ENCODE data around the gene PDCD6IP.
"Not testable (repeated sequence)": the region's sequence is repeated elsewhere in the genome, so short reads cannot be mapped to it uniquely, and the experiment has no call there.

PDCD6IP gene, protein sequence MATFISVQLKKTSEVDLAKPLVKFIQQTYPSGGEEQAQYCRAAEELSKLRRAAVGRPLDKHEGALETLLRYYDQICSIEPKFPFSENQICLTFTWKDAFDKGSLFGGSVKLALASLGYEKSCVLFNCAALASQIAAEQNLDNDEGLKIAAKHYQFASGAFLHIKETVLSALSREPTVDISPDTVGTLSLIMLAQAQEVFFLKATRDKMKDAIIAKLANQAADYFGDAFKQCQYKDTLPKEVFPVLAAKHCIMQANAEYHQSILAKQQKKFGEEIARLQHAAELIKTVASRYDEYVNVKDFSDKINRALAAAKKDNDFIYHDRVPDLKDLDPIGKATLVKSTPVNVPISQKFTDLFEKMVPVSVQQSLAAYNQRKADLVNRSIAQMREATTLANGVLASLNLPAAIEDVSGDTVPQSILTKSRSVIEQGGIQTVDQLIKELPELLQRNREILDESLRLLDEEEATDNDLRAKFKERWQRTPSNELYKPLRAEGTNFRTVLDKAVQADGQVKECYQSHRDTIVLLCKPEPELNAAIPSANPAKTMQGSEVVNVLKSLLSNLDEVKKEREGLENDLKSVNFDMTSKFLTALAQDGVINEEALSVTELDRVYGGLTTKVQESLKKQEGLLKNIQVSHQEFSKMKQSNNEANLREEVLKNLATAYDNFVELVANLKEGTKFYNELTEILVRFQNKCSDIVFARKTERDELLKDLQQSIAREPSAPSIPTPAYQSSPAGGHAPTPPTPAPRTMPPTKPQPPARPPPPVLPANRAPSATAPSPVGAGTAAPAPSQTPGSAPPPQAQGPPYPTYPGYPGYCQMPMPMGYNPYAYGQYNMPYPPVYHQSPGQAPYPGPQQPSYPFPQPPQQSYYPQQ

GRCh38 chr3:33798418-33799201 is at the start of gene PDCD6IP:
PDCD6IP (plus strand) TSS chr3:33798630; CDS start chr3:33798729, 99 bp downstream.
- DNase-seq (ENCODE audit: low spot score): peak; percentile 94

DNA sequence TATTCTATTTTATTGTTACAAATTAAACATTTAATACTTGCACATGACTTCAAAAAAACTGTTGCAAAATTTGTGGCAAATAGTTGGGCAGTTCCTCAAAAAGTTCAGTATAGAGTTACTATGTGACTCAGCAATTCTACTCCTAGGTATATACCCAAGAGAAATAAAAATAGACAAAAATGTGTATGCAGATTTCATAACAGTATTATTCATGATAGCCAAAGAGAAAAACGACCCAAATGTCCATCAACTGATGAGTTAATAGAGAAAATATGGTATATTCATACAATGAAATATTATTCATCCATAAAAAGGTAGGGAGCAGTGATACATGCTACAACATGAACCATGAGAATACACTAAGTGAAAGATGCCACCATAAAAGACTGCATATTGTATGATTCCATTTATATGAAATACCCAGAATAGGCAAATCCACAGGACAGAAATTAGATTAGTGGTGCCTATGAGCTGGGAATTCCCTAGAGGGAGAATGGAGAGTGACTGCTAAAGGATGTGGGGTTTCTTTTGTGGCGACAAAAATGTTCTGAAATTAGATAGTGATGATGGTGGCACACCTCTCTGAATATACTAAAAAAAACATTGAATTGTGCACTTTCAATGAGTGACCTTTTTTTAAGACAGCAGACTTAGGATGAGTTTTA is 48.8 kb upstream of the PDCD6IP start:
- DNase-seq (ENCODE audit: low spot score): no peak

DNA sequence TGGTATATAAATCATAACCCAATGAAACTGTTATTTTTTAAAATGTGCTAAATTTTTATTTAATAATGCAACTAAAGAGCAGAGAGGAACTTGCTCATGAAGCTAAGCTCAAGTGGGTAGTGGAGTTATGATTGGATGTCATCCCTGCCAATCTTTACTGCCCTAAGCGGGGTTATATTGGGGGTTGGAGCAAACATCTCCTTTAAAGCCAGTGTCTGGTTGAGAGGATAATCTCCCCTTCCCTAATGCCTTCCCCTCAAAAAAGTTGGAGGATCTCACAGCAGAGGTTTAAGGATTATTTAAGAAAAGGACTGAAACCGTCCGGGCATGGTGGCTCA is 48.2 kb upstream of the PDCD6IP start:
- DNase-seq (ENCODE audit: low spot score): no peak

- DNase-seq (ENCODE audit: low spot score): no peak
Measured at GRCh38 chr3:33751336-33751735, 47.1 kb upstream of the PDCD6IP start.

- not testable (repeated sequence) for DNase-seq (ENCODE audit: low spot score)
Measured at GRCh38 chr3:33754391-33754790, 44.0 kb upstream of the PDCD6IP start.

- DNase-seq (ENCODE audit: low spot score): no peak
Measured at GRCh38 chr3:33758281-33758680, 40.1 kb upstream of the PDCD6IP start.

DNA sequence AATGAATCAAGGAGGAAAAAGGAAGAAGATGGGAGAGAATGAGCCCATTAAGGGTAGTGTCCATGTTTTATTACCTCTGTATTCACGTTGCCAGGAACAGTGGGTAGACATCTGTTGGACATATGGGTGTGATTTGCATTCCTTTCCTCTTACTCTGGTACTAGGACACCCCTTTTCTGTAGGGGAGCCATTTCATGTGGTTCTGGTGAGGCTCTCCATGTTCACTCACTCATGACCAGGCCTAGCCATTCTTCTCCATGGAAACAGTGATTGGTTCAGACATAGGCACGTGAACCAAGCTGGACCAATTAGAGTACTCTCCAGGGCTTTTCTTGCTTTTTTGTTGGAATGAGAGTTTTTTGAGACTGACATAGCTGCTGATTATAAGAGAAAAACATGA is 39.6 kb upstream of the PDCD6IP start:
- no peak for DNase-seq (ENCODE audit: low spot score)

DNA sequence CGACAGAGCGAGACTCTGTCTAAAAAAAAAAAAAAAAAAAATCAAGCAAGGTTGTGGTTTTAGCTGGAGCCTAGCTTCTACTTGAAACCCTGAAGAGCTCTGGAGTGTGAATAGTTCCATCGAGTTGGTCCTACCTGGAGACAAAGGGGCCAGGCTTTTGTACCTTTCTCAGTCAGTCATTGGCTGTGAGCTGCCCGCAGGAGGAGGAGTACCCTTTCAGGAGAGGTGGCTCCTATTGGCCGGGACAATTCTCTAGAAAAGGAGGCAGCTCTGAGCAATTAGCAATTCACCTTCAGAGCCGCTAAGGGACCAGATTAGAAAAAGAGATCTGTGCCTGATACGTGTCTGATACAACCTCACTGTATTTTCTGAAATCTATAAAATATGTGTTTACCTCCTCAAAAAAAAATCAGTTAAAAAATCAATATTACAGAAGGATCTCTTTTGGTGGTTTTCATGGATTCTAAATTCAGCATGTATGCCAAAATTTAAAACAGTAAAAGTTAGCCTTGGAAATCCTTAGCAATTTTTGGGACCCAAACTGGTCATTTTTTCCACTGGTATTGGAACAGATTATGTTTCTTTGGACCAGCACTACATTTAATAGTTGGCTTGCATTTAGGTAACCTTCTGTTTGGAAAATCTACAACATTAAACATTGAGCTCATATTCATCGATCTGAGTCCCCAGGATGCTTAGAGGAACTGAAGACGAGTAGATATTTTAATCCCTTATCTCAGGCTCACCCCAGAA is 29.7 kb upstream of the PDCD6IP start:
- DNase-seq (ENCODE audit: low spot score): no peak

GRCh38 chr3:33773637-33774036 is 24.8 kb upstream of the PDCD6IP start:
- no peak for DNase-seq (ENCODE audit: low spot score)

DNA sequence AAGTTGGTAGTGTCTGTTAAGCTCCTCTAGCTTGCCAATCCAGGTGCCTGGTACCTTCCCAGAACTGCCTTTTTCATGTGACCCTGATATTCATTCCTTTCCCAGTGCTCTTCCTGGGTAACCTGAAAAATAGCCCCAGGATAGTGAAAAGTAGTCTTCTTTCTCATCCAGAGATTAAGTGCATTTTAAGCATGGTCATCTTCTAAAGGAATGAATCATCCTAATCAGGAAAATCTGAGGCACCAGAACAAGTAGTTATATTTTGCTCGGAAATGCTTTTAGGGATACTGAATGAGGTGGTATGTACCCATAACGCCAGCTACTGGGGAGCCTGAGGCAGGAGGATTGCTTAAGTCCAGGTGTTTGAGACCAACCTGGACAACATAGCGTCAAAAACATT is 23.1 kb upstream of the PDCD6IP start:
- no peak for DNase-seq (ENCODE audit: low spot score)

DNA sequence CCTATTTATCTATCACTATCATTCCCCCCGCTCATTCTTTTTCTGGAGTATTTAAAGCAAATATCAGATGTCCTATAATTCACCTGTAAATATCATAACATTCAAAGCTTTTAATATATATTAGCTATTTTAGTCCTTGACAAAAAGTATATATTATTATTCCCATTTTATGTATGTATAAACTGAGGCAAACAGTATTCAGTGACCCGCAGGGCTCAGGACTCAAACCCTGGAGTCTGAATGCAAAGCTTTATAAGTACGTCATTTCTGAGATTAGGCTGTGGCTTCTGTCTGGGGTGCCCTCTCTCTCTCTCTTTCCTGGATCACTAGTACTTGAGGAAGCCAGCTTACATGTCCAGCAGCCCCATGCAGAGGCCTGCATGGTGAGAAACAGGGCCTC is 20.4 kb upstream of the PDCD6IP start:
- DNase-seq (ENCODE audit: low spot score): no peak

GRCh38 chr3:33779751-33780150 is 18.7 kb upstream of the PDCD6IP start:
- no peak for DNase-seq (ENCODE audit: low spot score)

DNA sequence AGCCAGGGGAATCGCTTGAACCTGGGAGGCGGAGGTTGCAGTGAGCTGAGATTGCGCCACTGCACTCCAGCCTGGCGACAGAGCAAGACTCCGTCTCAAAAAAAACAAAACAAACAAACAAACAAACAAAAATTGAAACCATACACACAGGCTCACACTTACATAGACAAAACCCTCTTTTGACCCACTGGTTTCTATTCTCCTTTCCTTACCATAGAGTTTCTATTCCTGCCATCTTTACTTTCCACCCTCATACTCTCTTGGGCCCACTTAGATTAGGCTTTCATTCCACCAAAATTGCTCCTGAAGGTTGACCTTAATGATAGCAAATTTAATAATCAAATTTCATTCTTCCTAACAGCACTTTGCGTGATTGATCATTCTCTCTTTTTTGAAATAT is 17.0 kb upstream of the PDCD6IP start:
- not testable (repeated sequence) for DNase-seq (ENCODE audit: low spot score)

- DNase-seq (ENCODE audit: low spot score): no peak
Measured at GRCh38 chr3:33786565-33787327, 11.7 kb upstream of the PDCD6IP start.

DNA sequence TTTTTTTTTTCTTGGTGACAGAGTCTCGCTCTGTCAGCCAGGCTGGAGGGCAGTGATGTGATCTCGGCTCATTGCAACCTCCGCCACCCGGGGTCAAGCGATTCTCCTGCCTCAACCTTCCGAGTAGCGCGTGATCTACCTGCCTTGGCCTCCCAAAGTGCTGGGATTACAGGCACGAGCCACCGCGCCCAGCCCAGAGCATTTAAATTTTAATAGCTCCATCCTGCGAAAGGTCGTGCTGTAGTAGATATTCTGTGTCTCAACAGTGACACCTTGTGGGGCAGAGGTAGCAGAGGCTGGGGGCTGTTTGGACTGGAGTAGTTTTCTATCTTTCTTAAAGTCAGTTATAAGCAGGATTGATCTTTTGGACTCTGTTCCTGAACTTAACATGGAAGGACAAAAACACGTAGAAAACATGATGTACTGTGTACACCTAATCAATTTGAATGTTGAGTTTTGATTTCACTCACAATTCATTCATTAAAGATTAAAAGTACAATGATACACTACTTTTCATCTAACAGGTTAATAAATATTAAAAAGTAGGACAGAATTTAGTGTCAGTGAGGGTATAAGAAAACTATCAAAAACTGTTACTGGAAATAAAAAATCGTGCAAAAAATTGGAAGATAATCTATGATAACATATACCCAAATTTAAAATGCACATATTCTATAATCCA is 11.0 kb upstream of the PDCD6IP start:
- peak; percentile 65 for DNase-seq (ENCODE audit: low spot score)

GRCh38 chr3:33789183-33789954 is 9.1 kb upstream of the PDCD6IP start:
- DNase-seq (ENCODE audit: low spot score): no peak

GRCh38 chr3:33790091-33790490 is 8.3 kb upstream of the PDCD6IP start:
- no peak for DNase-seq (ENCODE audit: low spot score)

DNA sequence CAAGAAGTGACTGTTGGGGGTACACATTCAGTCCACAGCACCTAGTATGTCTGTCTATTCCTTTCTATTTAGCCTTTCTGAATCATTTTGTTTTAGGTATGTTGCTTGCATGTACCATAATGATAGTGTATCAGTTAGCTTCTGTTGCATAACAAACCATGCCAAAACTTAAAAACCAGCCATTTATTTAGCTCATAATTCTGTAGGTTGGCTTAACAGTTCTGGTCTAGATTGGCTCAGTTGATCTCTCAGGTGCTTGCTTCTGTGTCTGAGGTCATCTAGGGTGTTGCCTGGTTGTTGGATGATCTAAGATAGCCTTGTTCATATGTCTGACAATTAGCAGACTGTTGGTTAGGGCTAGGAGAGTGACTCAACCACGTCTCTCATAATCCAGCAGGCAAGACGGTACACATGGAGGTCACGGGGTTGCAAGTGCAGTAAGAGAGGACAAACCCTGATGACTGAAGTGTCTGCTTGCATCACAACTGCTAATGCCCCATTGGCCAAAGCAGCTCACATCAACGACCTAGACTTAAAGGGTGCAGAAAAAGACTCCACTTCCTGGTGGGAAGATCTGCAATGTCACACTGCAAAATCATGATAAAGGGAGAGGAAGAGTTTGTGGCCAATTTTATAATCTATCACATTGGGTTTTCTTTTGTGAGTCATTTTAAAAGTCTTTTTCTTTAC is 6.8 kb upstream of the PDCD6IP start:
- no peak for DNase-seq (ENCODE audit: low spot score)

Measured in iPS-NIHi11 (cell line).